ENCODE measurements around the gene XPNPEP2.
A peak's percentile ranks its signal among the peaks of the same experiment; 100 is the strongest.

XPNPEP2 gene

DNA sequence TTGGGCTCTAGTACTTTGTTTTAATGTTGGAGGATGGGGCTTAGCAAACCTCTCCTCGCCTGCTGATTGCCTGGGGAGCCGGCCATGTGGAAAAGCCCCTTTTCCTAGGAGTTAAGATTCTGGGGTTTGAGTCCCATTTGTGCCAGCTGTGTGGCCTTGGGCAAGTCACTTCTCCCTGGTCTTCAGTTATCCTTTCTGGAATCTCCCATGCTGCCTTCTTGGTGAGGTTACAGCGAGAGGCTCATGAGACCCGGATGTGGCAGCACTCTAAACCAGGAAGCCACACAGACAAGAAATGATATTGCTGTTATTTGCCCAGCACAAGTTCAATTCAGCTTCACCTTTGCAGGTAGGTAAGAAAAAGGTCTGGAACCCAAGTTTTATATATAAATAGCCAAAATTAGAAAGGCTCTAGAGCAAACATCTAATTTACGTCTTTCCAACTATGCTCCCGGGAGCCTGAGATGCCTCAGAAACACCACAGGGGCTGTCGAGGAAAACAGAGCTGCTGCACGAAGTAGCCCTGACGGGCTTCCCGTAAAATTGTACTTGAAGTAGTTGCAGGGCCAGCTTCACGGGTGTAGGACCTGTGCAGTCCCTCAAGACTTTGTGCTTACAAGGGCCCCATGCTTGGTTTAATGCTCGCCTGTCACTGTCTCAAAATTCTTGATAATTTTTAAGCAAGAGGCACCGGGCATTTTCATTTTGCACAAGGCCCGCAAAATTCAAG is 32.7 kb downstream of the XPNPEP2 start:
- peaks cover 2% of the 10 kb centered on the region for H3K36me3 Mint-ChIP-seq (ENCODE audit: low read depth)
- H3K27me3 Mint-ChIP-seq (ENCODE audit: low read depth): no peaks in the 10 kb centered on the region
- H3K9me3 Mint-ChIP-seq: no peaks in the 10 kb centered on the region
- DNase-seq (ENCODE audit: low spot score): no peak
- peaks cover 55% of the 10 kb centered on the region for H3K4me1 Mint-ChIP-seq (ENCODE audit: low read depth)
- peak overlapping the region; percentile 88 for H3K27ac Mint-ChIP-seq
- peak overlapping the region; percentile 50 for H3K4me3 Mint-ChIP-seq

DNA sequence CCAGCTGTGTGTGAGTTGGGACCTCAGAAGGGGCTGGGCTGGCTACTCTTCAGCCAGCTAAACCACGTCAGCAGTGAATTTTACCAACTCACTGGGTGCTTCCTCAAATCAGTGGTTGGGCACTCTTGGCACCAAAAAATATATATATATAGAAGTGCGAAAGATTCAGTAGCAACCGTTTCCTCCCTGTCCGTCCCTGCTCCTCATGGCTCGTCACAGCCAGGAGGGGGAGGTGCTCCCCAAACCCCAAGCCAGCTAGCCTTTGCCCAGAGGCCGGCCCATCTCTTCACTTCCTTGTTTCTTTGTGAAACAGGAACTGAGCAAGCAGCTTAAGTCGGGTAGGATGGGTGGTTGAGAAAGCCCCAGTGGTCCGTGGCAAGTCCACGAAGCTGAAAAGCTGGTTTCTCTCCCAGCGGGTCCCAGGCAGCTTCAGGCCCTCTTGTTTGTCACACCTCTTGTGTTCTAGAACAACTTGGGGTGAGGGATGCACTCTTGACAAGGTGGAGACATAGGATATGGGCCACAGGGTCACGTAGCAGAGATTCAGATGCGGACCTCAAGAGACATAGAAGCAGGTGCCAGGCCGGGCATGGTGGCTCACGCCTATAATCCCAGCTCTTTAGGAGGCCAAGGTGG is 34.1 kb downstream of the XPNPEP2 start:
- Mint-ChIP-seq H3K27me3 (ENCODE audit: low read depth) (no peaks in the 10 kb centered on the region), H3K36me3 (ENCODE audit: low read depth) (peaks cover 2% of the 10 kb centered on the region), H3K4me3 (peak overlapping the region; percentile 53), H3K4me1 (ENCODE audit: low read depth) (peaks cover 62% of the 10 kb centered on the region), H3K9me3 (no peaks in the 10 kb centered on the region), H3K27ac (peak overlapping the region; percentile 93)
- peak; percentile 47 for DNase-seq (ENCODE audit: low spot score)

DNA sequence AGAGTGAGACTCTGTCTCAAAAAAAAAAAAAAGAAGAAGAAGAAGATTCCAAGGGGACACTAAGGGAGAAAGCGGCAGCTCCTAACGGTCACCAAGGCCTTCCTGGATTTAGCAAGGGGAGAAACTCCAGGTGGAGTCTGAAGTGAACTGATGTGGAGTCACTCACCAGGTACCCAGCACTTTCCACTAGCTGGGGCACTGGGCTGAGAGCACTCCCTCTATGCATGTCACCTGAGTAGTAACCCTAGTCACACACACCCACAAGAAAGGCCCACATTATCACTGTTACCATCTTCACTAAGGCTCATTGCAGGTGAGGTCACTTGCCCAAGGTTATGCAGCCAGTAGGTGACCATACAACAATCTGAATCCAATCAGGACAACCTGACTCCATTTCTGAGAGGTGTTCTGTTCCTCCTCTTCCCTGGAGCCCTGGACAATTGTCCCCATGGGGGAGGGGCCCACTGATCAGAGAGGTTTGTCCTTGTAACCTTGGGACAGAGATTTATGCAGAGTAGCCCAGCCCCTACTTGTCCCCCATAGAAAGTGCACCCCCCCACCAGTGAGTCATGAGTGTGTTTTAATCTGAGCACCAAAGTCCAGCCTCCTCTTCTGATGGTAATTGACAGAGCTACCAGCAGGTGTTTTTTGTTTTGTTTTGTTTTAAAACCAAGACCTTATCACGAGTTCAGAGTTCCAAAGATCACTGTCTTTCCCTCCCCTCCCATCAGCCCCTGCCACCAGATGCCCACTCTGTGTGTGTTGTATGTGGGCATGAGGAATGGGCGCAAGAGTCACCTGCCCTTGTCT is 35.1 kb downstream of the XPNPEP2 start:
- no peak for DNase-seq (ENCODE audit: low spot score)
- Mint-ChIP-seq H3K4me3 (peak overlapping the region; percentile 34), H3K9me3 (no peaks in the 10 kb centered on the region), H3K27me3 (ENCODE audit: low read depth) (no peaks in the 10 kb centered on the region), H3K4me1 (ENCODE audit: low read depth) (peaks cover 58% of the 10 kb centered on the region), H3K36me3 (ENCODE audit: low read depth) (peaks cover 2% of the 10 kb centered on the region), H3K27ac (peak overlapping the region; percentile 93)

DNA sequence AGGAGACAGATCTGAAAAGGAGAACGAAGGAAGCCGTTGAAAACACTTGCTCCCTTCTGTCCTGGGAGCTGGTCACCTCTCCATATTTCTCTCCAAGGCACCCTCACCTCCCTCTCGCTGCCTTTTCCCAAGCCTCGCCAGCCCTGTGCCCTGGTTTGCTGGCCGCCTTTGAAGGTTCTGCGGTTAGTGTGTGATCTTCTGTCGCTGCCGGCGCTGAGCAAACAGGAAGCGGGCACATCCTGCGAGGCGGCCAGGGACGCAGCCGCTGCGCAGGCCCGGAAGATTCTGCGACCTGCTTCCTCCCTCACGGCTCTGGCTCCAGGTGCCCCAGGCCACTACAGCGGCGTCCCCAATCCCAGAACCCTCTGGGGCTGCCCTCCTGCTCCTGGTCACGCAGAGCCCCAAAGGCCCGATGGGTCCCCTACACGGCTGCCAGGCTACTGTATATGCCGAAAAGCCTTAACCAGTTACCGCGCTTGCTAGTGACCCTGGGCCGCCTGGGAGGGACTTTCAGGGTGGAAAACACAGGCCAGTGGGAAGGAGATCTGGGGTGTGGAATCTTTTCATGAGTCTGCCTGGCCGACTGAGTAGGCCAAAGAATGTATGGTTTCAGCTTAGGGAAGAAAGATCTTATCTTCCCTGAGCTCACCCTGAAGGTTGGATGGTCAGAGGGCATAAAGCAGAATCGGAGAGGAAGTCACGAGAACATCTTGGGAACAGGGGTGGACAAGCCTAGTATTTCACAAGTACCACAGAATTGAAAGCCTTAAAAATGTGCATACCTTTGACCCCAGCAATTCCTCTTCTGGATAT is 38.6 kb downstream of the XPNPEP2 start:
- H3K4me3 Mint-ChIP-seq: peak overlapping the region; percentile 80
- H3K27me3 Mint-ChIP-seq (ENCODE audit: low read depth): no peaks in the 10 kb centered on the region
- peak; percentile 67 for DNase-seq (ENCODE audit: low spot score)
- no peaks in the 10 kb centered on the region for H3K9me3 Mint-ChIP-seq
- peaks cover 45% of the 10 kb centered on the region for H3K4me1 Mint-ChIP-seq (ENCODE audit: low read depth)
- peaks cover 24% of the 10 kb centered on the region for H3K36me3 Mint-ChIP-seq (ENCODE audit: low read depth)
- H3K27ac Mint-ChIP-seq: peak overlapping the region; percentile 94

DNA sequence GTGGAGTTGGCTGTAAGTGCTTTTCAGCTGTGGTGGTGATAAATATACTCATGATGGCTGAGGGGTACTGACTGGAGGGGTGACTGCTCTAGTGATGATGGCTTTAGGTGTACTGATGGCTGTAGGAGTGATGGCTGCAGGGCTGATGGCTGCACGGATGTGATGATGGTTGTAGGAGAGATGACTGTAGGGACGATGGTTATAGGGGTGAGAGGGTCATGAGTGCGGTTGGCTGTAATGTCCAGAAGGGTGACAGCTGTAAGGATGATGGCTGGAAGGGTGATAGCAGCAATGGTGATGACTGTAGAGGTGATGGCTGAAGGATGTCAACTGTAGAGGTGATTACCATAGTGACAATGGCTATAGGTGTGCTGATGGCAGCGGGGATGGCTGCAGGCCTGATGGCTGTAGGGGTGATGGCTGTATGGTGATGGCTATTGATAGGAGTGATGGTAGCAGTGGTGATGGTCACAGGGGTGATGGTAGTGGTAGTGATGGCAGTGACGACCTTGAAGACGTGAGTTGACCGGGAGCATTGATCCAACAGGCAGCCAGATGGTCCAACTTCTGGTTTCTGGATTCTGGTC is 40.4 kb downstream of the XPNPEP2 start:
- H3K27ac Mint-ChIP-seq: peak overlapping the region; percentile 91
- peaks cover 49% of the 10 kb centered on the region for H3K4me1 Mint-ChIP-seq (ENCODE audit: low read depth)
- no peak for DNase-seq (ENCODE audit: low spot score)
- H3K27me3 Mint-ChIP-seq (ENCODE audit: low read depth): no peaks in the 10 kb centered on the region
- H3K9me3 Mint-ChIP-seq: no peaks in the 10 kb centered on the region
- H3K4me3 Mint-ChIP-seq: peak overlapping the region; percentile 87
- peaks cover 41% of the 10 kb centered on the region for H3K36me3 Mint-ChIP-seq (ENCODE audit: low read depth)

DNA sequence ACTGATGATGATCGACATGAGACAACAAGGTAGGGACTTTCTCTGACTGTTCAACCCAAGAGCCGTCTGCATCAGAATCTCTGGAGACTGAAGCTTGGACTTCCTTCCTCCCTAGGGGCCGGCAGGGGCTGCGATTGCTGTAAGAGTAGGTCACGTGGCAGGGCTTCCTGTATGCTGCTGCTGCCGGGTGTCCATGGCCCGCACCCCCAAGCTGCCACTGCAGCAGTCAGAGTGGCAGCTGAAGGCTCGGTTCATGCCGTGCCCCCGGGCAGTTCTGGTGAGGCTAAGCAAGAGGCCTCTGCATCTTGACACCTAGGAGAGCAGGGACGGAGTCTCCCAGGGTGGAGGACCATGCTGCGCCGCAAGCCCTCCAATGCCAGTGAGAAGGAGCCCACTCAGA is 41.0 kb downstream of the XPNPEP2 start, which contains the start of gene SASH3:
TSS of gene SASH3 (plus strand) at position 203 of the 400 bp plus-strand sequence. CDS start at position 352, 149 bp downstream.
- H3K27ac Mint-ChIP-seq: peak within 1 kb of the TSS; percentile 91
- H3K4me1 Mint-ChIP-seq (ENCODE audit: low read depth): peaks cover 50% of the 10 kb centered on the region
- H3K4me3 Mint-ChIP-seq: peak within 1 kb of the TSS; percentile 87
- H3K36me3 Mint-ChIP-seq (ENCODE audit: low read depth): peaks cover 46% of the 10 kb centered on the region
- DNase-seq (ENCODE audit: low spot score): peak; percentile 66
- no peaks in the 10 kb centered on the region for H3K27me3 Mint-ChIP-seq (ENCODE audit: low read depth)
- H3K9me3 Mint-ChIP-seq: no peaks in the 10 kb centered on the region

DNA sequence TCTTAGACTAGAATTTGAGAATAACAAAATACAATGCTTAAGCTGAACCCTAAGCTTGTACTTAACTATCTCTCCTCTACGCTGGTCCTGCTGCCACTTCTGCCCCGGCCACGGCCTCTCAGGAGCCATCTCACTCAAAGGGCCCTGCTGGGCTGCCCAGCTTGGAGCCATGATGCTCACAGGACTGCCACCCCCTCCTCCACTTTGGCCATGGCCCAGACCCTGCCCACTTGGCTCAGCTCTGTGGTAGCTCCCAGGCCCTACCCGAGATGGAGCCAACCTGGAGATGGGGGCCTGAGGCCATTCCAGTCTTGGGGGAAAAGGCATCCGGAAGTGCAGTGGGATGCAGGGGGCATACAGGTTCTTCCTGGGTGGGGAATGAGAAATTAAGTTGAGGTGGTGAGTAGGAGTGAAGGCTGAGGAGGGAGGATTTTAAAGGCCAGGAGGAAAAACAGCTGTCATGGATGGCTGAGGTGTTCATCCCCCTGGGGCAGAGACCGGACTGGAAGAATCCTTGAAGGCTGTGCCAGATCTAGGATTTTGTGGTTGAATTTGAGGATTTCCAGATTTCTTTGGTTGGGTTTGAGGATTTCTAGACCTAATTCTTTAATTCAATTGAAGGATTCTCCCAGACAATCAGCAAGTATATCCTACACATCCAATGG is 41.8 kb downstream of the XPNPEP2 start:
- H3K4me1 Mint-ChIP-seq (ENCODE audit: low read depth): peaks cover 50% of the 10 kb centered on the region
- DNase-seq (ENCODE audit: low spot score): no peak
- no peaks in the 10 kb centered on the region for H3K27me3 Mint-ChIP-seq (ENCODE audit: low read depth)
- H3K4me3 Mint-ChIP-seq: peak overlapping the region; percentile 87
- H3K27ac Mint-ChIP-seq: peak overlapping the region; percentile 91
- no peaks in the 10 kb centered on the region for H3K9me3 Mint-ChIP-seq
- H3K36me3 Mint-ChIP-seq (ENCODE audit: low read depth): peaks cover 52% of the 10 kb centered on the region

DNA sequence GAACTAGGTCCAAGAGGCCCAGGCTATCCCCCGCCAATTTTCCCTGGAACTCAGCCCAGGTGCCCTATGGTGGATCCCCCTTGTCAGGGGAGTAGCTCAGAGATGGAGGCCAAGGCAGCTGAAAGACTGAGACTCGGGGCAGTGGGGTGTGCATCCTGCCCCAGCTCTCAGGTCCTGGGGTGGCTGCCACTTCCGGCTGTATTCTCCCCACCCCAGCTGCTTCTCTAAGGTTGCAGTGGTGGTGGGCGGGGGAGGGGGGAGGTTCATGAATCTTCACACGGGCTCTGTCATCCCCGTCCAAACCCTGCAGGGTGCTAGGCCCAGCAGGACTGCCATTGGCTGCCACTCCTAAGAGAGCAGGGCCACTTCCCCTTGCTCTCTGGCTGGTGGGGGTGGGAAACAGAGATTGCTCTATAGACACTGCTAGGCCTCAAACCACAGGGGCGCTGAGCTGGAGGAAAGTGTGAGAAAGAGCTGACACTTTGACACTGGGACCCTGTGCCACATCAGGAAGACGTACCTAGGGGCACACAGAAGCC is 42.4 kb downstream of the XPNPEP2 start:
- H3K9me3 Mint-ChIP-seq: no peaks in the 10 kb centered on the region
- peak; percentile 79 for DNase-seq (ENCODE audit: low spot score)
- H3K27me3 Mint-ChIP-seq (ENCODE audit: low read depth): no peaks in the 10 kb centered on the region
- H3K4me3 Mint-ChIP-seq: peak overlapping the region; percentile 87
- peaks cover 59% of the 10 kb centered on the region for H3K36me3 Mint-ChIP-seq (ENCODE audit: low read depth)
- H3K4me1 Mint-ChIP-seq (ENCODE audit: low read depth): peaks cover 56% of the 10 kb centered on the region
- H3K27ac Mint-ChIP-seq: peak overlapping the region; percentile 91

DNA sequence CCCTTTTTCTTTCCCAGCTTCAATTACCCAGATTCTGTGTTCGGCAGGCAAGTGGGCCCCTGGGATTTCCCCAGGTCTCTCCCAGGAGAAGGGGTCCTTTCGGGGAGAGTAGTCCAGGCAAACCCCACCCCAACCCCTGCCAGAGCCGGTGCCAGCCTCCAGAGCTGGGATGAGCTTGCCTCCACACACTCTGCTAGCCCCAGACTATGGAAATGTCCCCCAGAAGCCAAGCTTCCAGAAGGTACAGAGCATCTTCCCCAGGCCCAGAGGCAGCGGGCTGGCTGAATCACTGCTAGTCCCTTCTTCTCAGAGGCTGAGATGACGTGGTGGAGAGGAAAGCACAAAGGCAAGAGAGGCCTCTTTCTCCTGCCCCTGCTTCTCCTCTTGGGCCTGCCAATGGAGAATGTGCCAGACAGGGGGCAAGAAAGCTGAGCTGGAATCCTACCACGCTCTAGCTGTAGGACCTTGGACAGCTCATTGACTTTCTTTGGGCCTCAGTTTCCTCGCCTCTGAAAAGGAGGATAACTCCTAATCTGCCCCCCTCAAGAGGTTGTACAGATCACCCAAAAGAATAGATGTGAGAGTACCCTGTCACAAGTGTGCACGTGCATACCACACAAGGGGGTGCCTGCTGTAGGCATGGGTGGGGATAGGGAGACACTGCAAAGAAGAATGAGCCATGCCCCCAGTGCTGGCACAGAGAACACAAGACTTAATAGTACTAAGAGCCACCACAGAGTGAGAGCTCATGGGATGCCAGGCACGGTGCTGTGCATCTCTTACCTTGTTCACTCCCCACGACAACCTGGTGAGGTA is 43.1 kb downstream of the XPNPEP2 start:
- peaks cover 56% of the 10 kb centered on the region for H3K4me1 Mint-ChIP-seq (ENCODE audit: low read depth)
- H3K27me3 Mint-ChIP-seq (ENCODE audit: low read depth): no peaks in the 10 kb centered on the region
- peak overlapping the region; percentile 84 for H3K27ac Mint-ChIP-seq
- no peaks in the 10 kb centered on the region for H3K9me3 Mint-ChIP-seq
- H3K4me3 Mint-ChIP-seq: peak overlapping the region; percentile 87
- no peak for DNase-seq (ENCODE audit: low spot score)
- peaks cover 63% of the 10 kb centered on the region for H3K36me3 Mint-ChIP-seq (ENCODE audit: low read depth)

DNA sequence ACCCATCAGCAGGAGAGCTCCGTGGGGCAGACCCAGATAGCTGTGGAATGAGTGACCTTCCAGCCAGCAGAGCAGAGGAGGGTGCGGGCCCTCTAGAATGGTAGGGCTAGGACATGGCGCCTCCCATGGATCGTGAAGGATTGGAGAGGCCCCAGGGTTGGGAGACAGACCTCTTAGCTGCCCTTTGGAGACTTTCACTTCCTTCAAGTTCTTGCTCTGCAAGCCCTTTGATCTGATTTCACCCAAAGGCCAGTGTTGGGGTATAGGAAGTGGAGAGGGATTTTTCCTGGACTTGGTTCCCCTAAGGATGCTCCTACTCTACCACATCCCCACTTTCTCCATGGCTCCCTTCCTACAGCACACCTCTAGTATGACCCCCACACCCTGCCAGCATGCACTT is 43.9 kb downstream of the XPNPEP2 start:
- peaks cover 55% of the 10 kb centered on the region for H3K4me1 Mint-ChIP-seq (ENCODE audit: low read depth)
- peak overlapping the region; percentile 87 for H3K4me3 Mint-ChIP-seq
- no peak for DNase-seq (ENCODE audit: low spot score)
- no peaks in the 10 kb centered on the region for H3K9me3 Mint-ChIP-seq
- H3K27ac Mint-ChIP-seq: peak overlapping the region; percentile 81
- H3K36me3 Mint-ChIP-seq (ENCODE audit: low read depth): peaks cover 70% of the 10 kb centered on the region
- no peaks in the 10 kb centered on the region for H3K27me3 Mint-ChIP-seq (ENCODE audit: low read depth)

DNA sequence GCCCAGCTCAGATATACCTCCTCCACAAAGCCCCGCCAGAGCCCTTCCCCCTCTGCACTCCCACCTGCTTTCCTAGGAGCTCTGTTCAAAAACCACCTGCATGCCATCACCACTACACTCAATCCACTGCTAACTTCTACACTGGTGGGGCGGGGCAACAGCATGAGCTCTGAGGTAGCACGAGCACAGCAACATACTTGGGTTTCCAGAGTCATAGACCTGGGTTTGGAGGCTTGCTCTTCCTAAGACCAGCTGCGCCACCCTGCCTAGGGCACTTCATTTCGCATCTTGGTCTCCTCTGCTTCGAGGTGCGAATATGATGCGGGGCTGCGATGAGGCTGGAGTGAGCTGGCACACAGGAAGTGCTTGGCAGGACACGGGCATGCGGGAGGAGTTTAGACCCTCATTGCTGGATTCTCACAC is 44.5 kb downstream of the XPNPEP2 start:
- DNase-seq (ENCODE audit: low spot score): no peak
- H3K4me1 Mint-ChIP-seq (ENCODE audit: low read depth): peaks cover 55% of the 10 kb centered on the region
- no peaks in the 10 kb centered on the region for H3K27me3 Mint-ChIP-seq (ENCODE audit: low read depth)
- H3K4me3 Mint-ChIP-seq: peak overlapping the region; percentile 87
- peak overlapping the region; percentile 81 for H3K27ac Mint-ChIP-seq
- H3K9me3 Mint-ChIP-seq: no peaks in the 10 kb centered on the region
- peaks cover 71% of the 10 kb centered on the region for H3K36me3 Mint-ChIP-seq (ENCODE audit: low read depth)

DNA sequence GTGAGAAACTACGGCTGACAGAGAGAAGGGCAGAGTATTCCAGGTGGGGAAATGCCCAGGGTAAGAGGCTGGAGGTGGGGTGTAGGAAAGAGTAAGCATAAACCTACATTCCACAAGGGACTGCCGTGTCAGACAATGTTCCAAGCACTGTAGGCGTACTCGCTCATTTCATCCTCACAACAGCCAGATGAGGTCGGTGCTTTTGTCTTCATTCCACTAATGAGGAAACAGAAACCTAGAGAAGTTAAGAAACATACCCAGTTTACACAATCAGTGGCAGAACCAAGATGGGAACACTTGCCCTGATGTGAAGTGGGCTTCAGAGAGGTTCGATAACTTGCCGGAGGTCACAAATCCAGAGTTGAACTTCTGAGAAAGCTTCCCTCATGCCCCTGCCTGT is 45.6 kb downstream of the XPNPEP2 start:
- Mint-ChIP-seq H3K9me3 (no peaks in the 10 kb centered on the region), H3K27me3 (ENCODE audit: low read depth) (no peaks in the 10 kb centered on the region), H3K4me1 (ENCODE audit: low read depth) (peaks cover 48% of the 10 kb centered on the region), H3K27ac (peak overlapping the region; percentile 57), H3K36me3 (ENCODE audit: low read depth) (peaks cover 74% of the 10 kb centered on the region), H3K4me3 (peak overlapping the region; percentile 87)
- DNase-seq (ENCODE audit: low spot score): no peak
